K562 (cell line): Measurements from ENCODE around the gene RITA1. TPM values are rescaled to one million over a fixed set of nuclear protein-coding genes. Genes with fewer than 3 reads are reported as not detected.

Experiments
- ATAC-seq: fragments of 200-7000 bp; cut with Tn5 transposase; 3 replicates; pipeline ENCODE4 v1.9.1; 2020; ENCODE audit warnings: moderate library complexity
- BruUV-seq: library from RNA; stranded (reverse); fragments of 400-500 nt; replicated peaks from 2 replicates; lab custom pipeline; 2021; lab: Mats Ljungman, UMichigan
- CTCF ChIA-PET: fragments of 300-600 bp; formaldehyde crosslinking; extraction: SDS; loops from one replicate; lab custom pipeline; 2021; ENCODE audit warnings: low intra/inter-chr PET ratio; lab: Yijun Ruan, JAX
- POLR2A ChIA-PET: fragments of 300-600, 350-650 bp; sonication (Branson Sonifier 250); formaldehyde crosslinking; extraction: SDS; loops from one replicate; lab custom pipeline; 2021; ENCODE audit warnings: antibody characterized with exemption, inconsistent platforms; lab: Yijun Ruan, JAX
- DNase-seq, 4 experiments: peaks; one replicate each; pipeline versions ENCODE4 v3.0.0 to v3.0.0-alpha.2; 2011 to 2018; ENCODE audit warnings: low spot score in 3 of 4, mixed read lengths in 3 of 4; ENCODE audit errors: extremely low read depth in 1 of 4
- FAIRE-seq: peaks from 2 replicates; lab custom pipeline; 2011; peaks lifted over from hg19 to GRCh38; lab: Jason Lieb, UNC
- H2AFZ ChIP-seq: 2 replicates; pipeline ENCODE4 v1.6.0; 2011; ENCODE audit warnings: low read depth, low read length, control low read depth, inconsistent platforms
- H3K27ac ChIP-seq: fragments of 200-600 bp; 3 replicates; pipeline ENCODE4 v1.8.0; 2011; ENCODE audit warnings: low read depth, mild to moderate bottlenecking, control low read depth, inconsistent platforms, low read length, moderate library complexity, mixed read lengths; ENCODE audit errors: extremely low read depth
- H3K27me3 ChIP-seq, 2 experiments: fragments of 300-600 bp in 1 of 2; 2 replicates in 1 of 2; 3 replicates in 1 of 2; pipeline versions ENCODE4 v1.6.0 to v1.8.0; 2011; ENCODE audit warnings: inconsistent platforms in 2 of 2, low read length in 2 of 2, mild to moderate bottlenecking in 1 of 2, mixed read lengths in 1 of 2, moderate library complexity in 1 of 2; ENCODE audit not compliant: control insufficient read depth in 2 of 2, insufficient read depth in 2 of 2
- H3K36me3 ChIP-seq: fragments of 300-600 bp; 3 replicates; pipeline ENCODE4 v1.8.0; 2011; ENCODE audit warnings: mild to moderate bottlenecking, low read length, inconsistent platforms; ENCODE audit not compliant: control insufficient read depth, insufficient read depth
- H3K4me1 ChIP-seq, 2 experiments: fragments of 200-600 bp in 1 of 2; replicated peaks in 1 of 2; 2 replicates in 1 of 2; 3 replicates in 1 of 2; pipeline versions ENCODE4 v1.5.1 to v1.8.0; 2011; ENCODE audit warnings: inconsistent platforms in 2 of 2, low read length in 2 of 2, mild to moderate bottlenecking in 1 of 2, mixed read lengths in 1 of 2, moderate library complexity in 1 of 2; ENCODE audit not compliant: control insufficient read depth in 2 of 2, insufficient read depth in 2 of 2
- H3K4me2 ChIP-seq: 2 replicates; pipeline ENCODE4 v1.6.1; 2011; ENCODE audit warnings: low read length, control low read depth, inconsistent platforms, mixed read lengths; ENCODE audit not compliant: insufficient read depth
- H3K4me3 ChIP-seq: fragments of 200-600 bp; sonication (generic), shearing (Covaris generic); 2 replicates; pipeline ENCODE4 v1.5.1; 2016; ENCODE audit warnings: control low read depth, inconsistent platforms
- H3K79me2 ChIP-seq: fragments of 200-600 bp; 3 replicates; pipeline ENCODE4 v1.8.0; 2011; ENCODE audit warnings: low read length, inconsistent platforms; ENCODE audit not compliant: control insufficient read depth, insufficient read depth
- H3K9ac ChIP-seq, 2 experiments: 2 replicates each; pipeline versions ENCODE4 v1.6.0 to v1.6.1; 2011; ENCODE audit warnings: low read depth in 2 of 2, low read length in 2 of 2, control low read depth in 1 of 2, inconsistent platforms in 1 of 2, mild to moderate bottlenecking in 1 of 2, mixed read lengths in 1 of 2; ENCODE audit not compliant: insufficient read depth in 1 of 2
- H3K9me1 ChIP-seq: one replicate; pipeline ENCODE4 v1.6.0; 2011; ENCODE audit warnings: inconsistent platforms, mild to moderate bottlenecking, low read length, moderate library complexity; ENCODE audit not compliant: control insufficient read depth, insufficient read depth
- H3K9me3 ChIP-seq: replicated peaks from 2 replicates; pipeline ENCODE4 v1.5.1; 2011; ENCODE audit warnings: low read depth, low read length, inconsistent platforms; ENCODE audit not compliant: control insufficient read depth, insufficient read depth
- H4K20me1 ChIP-seq: replicated peaks from 2 replicates; pipeline ENCODE4 v1.6.1; 2011; ENCODE audit warnings: low read length, inconsistent platforms, mixed read lengths; ENCODE audit not compliant: control insufficient read depth, insufficient read depth
- BCL6 ChIP-seq: fragments of 250-450 bp; sonication (Bioruptor Pico); IDR thresholded peaks from 2 replicates; pipeline ENCODE4 v1.4.0; 2020
- MXI1 ChIP-seq: IDR thresholded peaks from 2 replicates; pipeline ENCODE4 v1.6.1; 2011; ENCODE audit warnings: low read depth, mild to moderate bottlenecking, improper control_type of control experiment, low read length
- RNF2 ChIP-seq: sonication (generic); IDR thresholded peaks from 2 replicates; pipeline ENCODE4 v1.6.1; 2016
- SMAD2 ChIP-seq: fragments of 150-350 bp; IDR thresholded peaks from 2 replicates; pipeline ENCODE4 v1.6.1; 2014; ENCODE audit warnings: low read depth, mild to moderate bottlenecking, low read length
- SP1 ChIP-seq: sonication (generic); formaldehyde crosslinking; IDR thresholded peaks from 2 replicates; pipeline ENCODE4 v1.8.1; 2022; ENCODE audit warnings: mild to moderate bottlenecking, missing genetic modification reagents
- SRSF7 ChIP-seq: fragments of 200-400 bp; formaldehyde crosslinking; optimal IDR thresholded peaks from 2 replicates; pipeline ENCODE3; 2017; ENCODE audit warnings: mild to moderate bottlenecking, low read depth, low read length
- TAF1 ChIP-seq: IDR thresholded peaks from 2 replicates; pipeline ENCODE4 v1.6.1; 2011; ENCODE audit warnings: mild to moderate bottlenecking, low read length, moderate library complexity; ENCODE audit not compliant: insufficient read depth, control insufficient read depth, severe bottlenecking; ENCODE audit errors: extremely low read depth
- TBP ChIP-seq: optimal IDR thresholded peaks from 2 replicates; pipeline ENCODE3; 2011; ENCODE audit warnings: low read depth, low read length, improper control_type of control experiment
- ZNF174 ChIP-seq: fragments of 250-450 bp; sonication (Bioruptor Pico); IDR thresholded peaks from 2 replicates; pipeline ENCODE4 v1.4.0; 2020; ENCODE audit warnings: mild to moderate bottlenecking
- WGBS: fragments of 100-300 bp; shearing (Covaris generic); methylation state at CpG from one replicate; pipeline ENCODE4 v1.1.6; 2016; ENCODE audit warnings: low coverage, mixed read lengths; ENCODE audit not compliant: insufficient coverage; ENCODE audit errors: missing lambda C conversion rate; 5-methylcytosine and 5-hydroxymethylcytosine counted together
- in situ Hi-C: fragments of 300-500 bp; cut with MboI; formaldehyde crosslinking; loops from 4 replicates; pipeline ENCODE4 v1.15.0; 2018; ENCODE audit warnings: inconsistent platforms, mixed read lengths
- intact Hi-C: fragments of 100-400 bp; cut with micrococcal nuclease; formaldehyde crosslinking; loops from 2 replicates; pipeline ENCODE4 v1.14.2; 2022
- polyA plus RNA-seq, 8 experiments: library from polyadenylated mRNA; depleted of rRNA in 4 of 8; stranded (reverse) in 5 of 8; unstranded in 3 of 8; fragments of >200 nt; fragmentation: Nextera tagmentation in 2 of 8; fragmentation: Illumina TruSeq in 1 of 8; extraction: Ambion mirVana in 2 of 8; extraction: Trizol in 1 of 8; gene quantifications; 2 replicates each; pipeline versions ENCODE4 v1.2.1 to v1.2.3, GENCODE V29; 2011 to 2014; ENCODE audit warnings: inconsistent platforms in 1 of 8, missing spikeins in 1 of 8
- total RNA-seq, 7 experiments: library from RNA; depleted of rRNA in 6 of 7; stranded (reverse); fragments of >200 nt in 6 of 7; fragmentation: Illumina TruSeq in 2 of 7; extraction: Trizol in 2 of 7; gene quantifications; 2 replicates each; pipeline versions ENCODE4 v1.2.1 to v1.2.3, GENCODE V29; 2011 to 2021; ENCODE audit warnings: low replicate concordance in 1 of 7
- TF ChIP-seq, protein P1 (sequence below): fragments of 250-450 bp; sonication (Bioruptor Pico); IDR thresholded peaks from 2 replicates; pipeline ENCODE4 v1.9.0; 2021; ENCODE audit warnings: mild to moderate bottlenecking
- TF ChIP-seq, protein P2 (sequence below): fragments of 250-450 bp; sonication (Bioruptor Pico); IDR thresholded peaks from 2 replicates; pipeline ENCODE4 v1.9.0; 2021; ENCODE audit warnings: mild to moderate bottlenecking, inconsistent platforms

The RITA1 gene
- total and polyA plus RNA-seq, 9 of the 15 experiments (the other 6 are each of a cell fraction or from before 2014, with no cell fraction given) = 2.8 to 40.4 (median 18.0) TPM

DNA sequence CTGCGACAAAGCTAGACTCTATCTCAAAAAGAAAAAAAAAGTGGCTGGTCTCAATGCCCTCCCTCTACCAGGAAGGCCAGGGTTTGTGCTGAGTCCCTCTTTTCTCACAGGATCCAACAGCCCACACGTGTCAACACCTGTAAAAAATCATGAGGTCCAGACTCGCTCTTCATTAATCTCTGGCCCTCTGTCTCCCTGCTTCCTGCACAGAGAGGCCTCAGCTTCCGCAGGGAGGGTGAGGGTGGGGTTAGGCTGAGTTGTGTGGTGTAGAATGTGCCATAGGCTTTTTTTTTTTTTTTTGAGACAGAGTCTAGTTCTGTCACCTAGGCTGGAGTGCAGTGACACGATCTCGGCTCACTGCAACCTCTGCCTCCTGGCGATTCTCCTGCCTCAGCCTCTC is 29.9 kb upstream of the RITA1 start:
- peaks cover 20% of the 10 kb centered on the region for H4K20me1 ChIP-seq
- H3K9me3 ChIP-seq = no peaks in the 10 kb centered on the region
- H3K27ac ChIP-seq = no peak overlapping the region
- no peak overlapping the region for H3K9ac ChIP-seq
- no peak for ATAC-seq
- FAIRE-seq = no peak
- H3K79me2 ChIP-seq = no peaks in the 10 kb centered on the region
- TF ChIP-seq SP1 (CRISPR knock-in tag) (no peak), RNF2 (no peak), MXI1 (no peak), TBP (no peak), BCL6 (no peak), ZNF174 (CRISPR knock-in tag) (no peak), SMAD2 (no peak), SRSF7 (no peak), TAF1 (no peak)
- TF ChIP-seq, protein P1, sequence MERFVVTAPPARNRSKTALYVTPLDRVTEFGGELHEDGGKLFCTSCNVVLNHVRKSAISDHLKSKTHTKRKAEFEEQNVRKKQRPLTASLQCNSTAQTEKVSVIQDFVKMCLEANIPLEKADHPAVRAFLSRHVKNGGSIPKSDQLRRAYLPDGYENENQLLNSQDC (CRISPR knock-in tag) = no peak
- TF ChIP-seq, protein P2, sequence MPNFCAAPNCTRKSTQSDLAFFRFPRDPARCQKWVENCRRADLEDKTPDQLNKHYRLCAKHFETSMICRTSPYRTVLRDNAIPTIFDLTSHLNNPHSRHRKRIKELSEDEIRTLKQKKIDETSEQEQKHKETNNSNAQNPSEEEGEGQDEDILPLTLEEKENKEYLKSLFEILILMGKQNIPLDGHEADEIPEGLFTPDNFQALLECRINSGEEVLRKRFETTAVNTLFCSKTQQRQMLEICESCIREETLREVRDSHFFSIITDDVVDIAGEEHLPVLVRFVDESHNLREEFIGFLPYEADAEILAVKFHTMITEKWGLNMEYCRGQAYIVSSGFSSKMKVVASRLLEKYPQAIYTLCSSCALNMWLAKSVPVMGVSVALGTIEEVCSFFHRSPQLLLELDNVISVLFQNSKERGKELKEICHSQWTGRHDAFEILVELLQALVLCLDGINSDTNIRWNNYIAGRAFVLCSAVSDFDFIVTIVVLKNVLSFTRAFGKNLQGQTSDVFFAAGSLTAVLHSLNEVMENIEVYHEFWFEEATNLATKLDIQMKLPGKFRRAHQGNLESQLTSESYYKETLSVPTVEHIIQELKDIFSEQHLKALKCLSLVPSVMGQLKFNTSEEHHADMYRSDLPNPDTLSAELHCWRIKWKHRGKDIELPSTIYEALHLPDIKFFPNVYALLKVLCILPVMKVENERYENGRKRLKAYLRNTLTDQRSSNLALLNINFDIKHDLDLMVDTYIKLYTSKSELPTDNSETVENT (CRISPR knock-in tag) = no peak
- intact Hi-C loops (no loop called here), in situ Hi-C loops (no loop called here)
- H3K4me3 ChIP-seq = no peak overlapping the region
- peaks cover 5 to 24% of the 10 kb centered on the region in 2 experiments; a peak in 3 of 5 replicates for H3K4me1 ChIP-seq
- CTCF ChIA-PET = no interaction called here
- H2AFZ ChIP-seq = no peak overlapping the region
- no peak overlapping the region for H3K4me2 ChIP-seq
- H3K27me3 ChIP-seq = peaks cover 8 to 22% of the 10 kb centered on the region in 2 experiments
- peaks cover 33% of the 10 kb centered on the region for H3K36me3 ChIP-seq
- 19% methylated on average over 7 of the region's 7 CpGs for WGBS
- no peaks in the 10 kb centered on the region for H3K9me1 ChIP-seq
- no peak for DNase-seq
- POLR2A ChIA-PET = interaction anchor here (1.2 kb wide), 1 partner anchor 65 kb away, joined by 3 read pairs; no protein-coding TSS in a partner anchor
- BruUV-seq = no TSS peak
